HEK293 (cell line): ENCODE results near the gene LTBP1.

Experiments
- CTCF ChIA-PET: fragments of 350-600 bp; formaldehyde crosslinking; extraction: SDS; loops from one replicate; lab custom pipeline; 2021; ENCODE audit warnings: antibody characterized with exemption; lab: Yijun Ruan, JAX
- POLR2A ChIA-PET: fragments of 300-600 bp; formaldehyde crosslinking; extraction: SDS; loops from one replicate; lab custom pipeline; 2020; ENCODE audit warnings: antibody characterized with exemption, inconsistent platforms; lab: Yijun Ruan, JAX
- H3K27ac ChIP-seq: fragments of 200-500 bp; sonication (Bioruptor generic); 2 replicates; pipeline ENCODE4 v1.5.1; 2014; ENCODE audit warnings: low read depth, low read length, control low read depth, inconsistent platforms; ENCODE audit errors: extremely low read depth
- H3K36me3 ChIP-seq, 2 experiments: fragments of 200-500 bp in 1 of 2; sonication (Bioruptor generic) in 1 of 2; 1 replicate in 1 of 2; 2 replicates in 1 of 2; pipeline ENCODE4 v1.5.1; 2014 to 2017; ENCODE audit warnings: inconsistent platforms in 2 of 2, low read length in 2 of 2; ENCODE audit not compliant: control insufficient read depth in 2 of 2, insufficient read depth in 1 of 2
- H3K4me1 ChIP-seq: fragments of 200-500 bp; sonication (Bioruptor generic); 2 replicates; pipeline ENCODE4 v1.5.1; 2014; ENCODE audit warnings: mild to moderate bottlenecking, low read length, inconsistent platforms; ENCODE audit not compliant: control insufficient read depth, insufficient read depth
- H3K4me3 ChIP-seq: 2 replicates; pipeline ENCODE4 v1.5.1; 2011; ENCODE audit warnings: low read depth, mild to moderate bottlenecking, control low read depth, low read length, moderate library complexity
- H3K9me3 ChIP-seq: fragments of 200-500 bp; sonication (Bioruptor generic); 2 replicates; pipeline ENCODE4 v1.5.1; 2014; ENCODE audit warnings: low read depth, low read length, inconsistent platforms; ENCODE audit not compliant: control insufficient read depth, insufficient read depth
- GFI1B ChIP-seq: fragments of 450-650 bp; formaldehyde crosslinking; IDR thresholded peaks from 2 replicates; pipeline ENCODE4 v1.5.1; 2016; ENCODE audit warnings: missing biosample characterization, missing genetic modification characterization
- HOXA7 ChIP-seq: sonication (generic); formaldehyde crosslinking; IDR thresholded peaks from 2 replicates; pipeline ENCODE4 v1.8.1; 2022; ENCODE audit warnings: missing genetic modification reagents, borderline replicate concordance
- HOXD13 ChIP-seq: sonication (generic); formaldehyde crosslinking; IDR thresholded peaks from 2 replicates; pipeline ENCODE4 v1.8.0; 2022; ENCODE audit warnings: missing genetic modification reagents, borderline replicate concordance
- KLF16 ChIP-seq: fragments of 450-650 bp; formaldehyde crosslinking; IDR thresholded peaks from 2 replicates; pipeline ENCODE4 v1.5.1; 2017; ENCODE audit warnings: missing biosample characterization, missing genetic modification characterization
- OSR2 ChIP-seq: fragments of 450-650 bp; formaldehyde crosslinking; IDR thresholded peaks from 2 replicates; pipeline ENCODE4 v1.5.1; 2016; ENCODE audit warnings: missing biosample characterization, missing genetic modification characterization
- RBAK ChIP-seq: fragments of 450-650 bp; formaldehyde crosslinking; IDR thresholded peaks from 2 replicates; pipeline ENCODE4 v1.5.1; 2016; ENCODE audit warnings: missing biosample characterization, missing genetic modification characterization
- SALL2 ChIP-seq: fragments of 450-650 bp; formaldehyde crosslinking; IDR thresholded peaks from 2 replicates; pipeline ENCODE4 v1.5.0; 2017; ENCODE audit warnings: missing biosample characterization, mild to moderate bottlenecking, missing genetic modification characterization, borderline replicate concordance
- SCRT2 ChIP-seq: fragments of 450-650 bp; formaldehyde crosslinking; IDR thresholded peaks from 2 replicates; pipeline ENCODE4 v1.5.1; 2016; ENCODE audit warnings: missing biosample characterization, missing genetic modification characterization
- SETDB1 ChIP-seq: IDR thresholded peaks from one replicate; pipeline ENCODE4 v1.6.1; 2017; ENCODE audit warnings: mild to moderate bottlenecking, low read length, moderate library complexity, mixed read lengths; ENCODE audit not compliant: insufficient read length
- YY2 ChIP-seq: fragments of 450-650 bp; formaldehyde crosslinking; IDR thresholded peaks from 2 replicates; pipeline ENCODE4 v1.5.1; 2016; ENCODE audit warnings: missing biosample characterization, missing genetic modification characterization
- ZBTB49 ChIP-seq: fragments of 450-650 bp; formaldehyde crosslinking; IDR thresholded peaks from 2 replicates; pipeline ENCODE4 v1.5.1; 2016; ENCODE audit warnings: missing biosample characterization, missing genetic modification characterization, low read depth
- ZBTB7A ChIP-seq: fragments of 450-650 bp; formaldehyde crosslinking; IDR thresholded peaks from 2 replicates; pipeline ENCODE4 v1.5.1; 2016; ENCODE audit warnings: low read depth, missing biosample characterization, missing genetic modification characterization
- ZBTB8A ChIP-seq: fragments of 450-650 bp; formaldehyde crosslinking; IDR thresholded peaks from 2 replicates; pipeline ENCODE4 v1.5.1; 2016; ENCODE audit warnings: missing biosample characterization, missing genetic modification characterization
- ZFP41 ChIP-seq: fragments of 450-650 bp; formaldehyde crosslinking; IDR thresholded peaks from 2 replicates; pipeline ENCODE4 v1.5.1; 2016; ENCODE audit warnings: missing biosample characterization, missing genetic modification characterization, borderline replicate concordance
- ZNF133 ChIP-seq: fragments of 450-650 bp; formaldehyde crosslinking; IDR thresholded peaks from 2 replicates; pipeline ENCODE4 v1.5.1; 2016; ENCODE audit warnings: missing biosample characterization, missing genetic modification characterization
- ZNF140 ChIP-seq: fragments of 450-650 bp; formaldehyde crosslinking; IDR thresholded peaks from 2 replicates; pipeline ENCODE4 v1.5.1; 2016; ENCODE audit warnings: missing biosample characterization, missing genetic modification characterization
- ZNF174 ChIP-seq: fragments of 450-650 bp; formaldehyde crosslinking; IDR thresholded peaks from 2 replicates; pipeline ENCODE4 v1.5.0; 2017; ENCODE audit warnings: missing biosample characterization, mild to moderate bottlenecking, missing genetic modification characterization
- ZNF221 ChIP-seq: fragments of 450-650 bp; formaldehyde crosslinking; IDR thresholded peaks from 2 replicates; pipeline ENCODE4 v1.5.1; 2017; ENCODE audit warnings: missing biosample characterization, missing genetic modification characterization, borderline replicate concordance
- ZNF223 ChIP-seq: fragments of 450-650 bp; formaldehyde crosslinking; IDR thresholded peaks from 2 replicates; pipeline ENCODE4 v1.5.1; 2016; ENCODE audit warnings: missing biosample characterization, missing genetic modification characterization
- ZNF274 ChIP-seq, 2 experiments: fragments of 200-500 bp in 1 of 2; fragments of 450-650 bp in 1 of 2; sonication (Bioruptor generic) in 1 of 2; formaldehyde crosslinking in 1 of 2; IDR thresholded peaks; 2 replicates each; pipeline versions ENCODE4 v1.5.1 to v1.6.1; 2014 to 2016; ENCODE audit warnings: borderline replicate concordance in 1 of 2, inconsistent platforms in 1 of 2, low read length in 1 of 2, missing biosample characterization in 1 of 2, missing genetic modification characterization in 1 of 2
- ZNF292 ChIP-seq: fragments of 450-650 bp; formaldehyde crosslinking; IDR thresholded peaks from 2 replicates; pipeline ENCODE4 v1.5.1; 2016; ENCODE audit warnings: low read depth, missing biosample characterization, missing genetic modification characterization, borderline replicate concordance
- ZNF302 ChIP-seq: fragments of 450-650 bp; formaldehyde crosslinking; IDR thresholded peaks from 2 replicates; pipeline ENCODE4 v1.5.1; 2016; ENCODE audit warnings: missing biosample characterization, missing genetic modification characterization, low read depth
- ZNF416 ChIP-seq: fragments of 450-650 bp; formaldehyde crosslinking; IDR thresholded peaks from 2 replicates; pipeline ENCODE4 v1.5.1; 2016; ENCODE audit warnings: missing biosample characterization, missing genetic modification characterization
- ZNF423 ChIP-seq: fragments of 450-650 bp; formaldehyde crosslinking; IDR thresholded peaks from 2 replicates; pipeline ENCODE4 v1.5.1; 2016; ENCODE audit warnings: missing biosample characterization, missing genetic modification characterization
- ZNF473 ChIP-seq: fragments of 450-650 bp; formaldehyde crosslinking; IDR thresholded peaks from 2 replicates; pipeline ENCODE4 v1.5.1; 2017; ENCODE audit warnings: missing biosample characterization, missing genetic modification characterization
- ZNF596 ChIP-seq: fragments of 450-650 bp; IDR thresholded peaks from 2 replicates; pipeline ENCODE4 v1.5.0; 2018; ENCODE audit warnings: missing biosample characterization, mild to moderate bottlenecking, missing genetic modification characterization, moderate library complexity
- ZNF670 ChIP-seq: fragments of 450-650 bp; formaldehyde crosslinking; IDR thresholded peaks from 2 replicates; pipeline ENCODE4 v1.5.1; 2016; ENCODE audit warnings: missing biosample characterization, missing genetic modification characterization, low read depth
- ZNF785 ChIP-seq: fragments of 450-650 bp; formaldehyde crosslinking; IDR thresholded peaks from 2 replicates; pipeline ENCODE4 v1.5.1; 2016; ENCODE audit warnings: missing biosample characterization, missing genetic modification characterization
- ZNF843 ChIP-seq: fragments of 450-650 bp; formaldehyde crosslinking; IDR thresholded peaks from 2 replicates; pipeline ENCODE4 v1.5.1; 2016; ENCODE audit warnings: missing biosample characterization, missing genetic modification characterization
- ZSCAN30 ChIP-seq: fragments of 450-650 bp; IDR thresholded peaks from 2 replicates; pipeline ENCODE4 v1.5.1; 2018; ENCODE audit warnings: missing biosample characterization, mild to moderate bottlenecking, missing genetic modification characterization, moderate library complexity
- TF ChIP-seq, protein P1 (sequence below): fragments of 450-650 bp; formaldehyde crosslinking; IDR thresholded peaks from 2 replicates; pipeline ENCODE4 v1.5.1; 2016; ENCODE audit warnings: missing biosample characterization, missing genetic modification characterization

LTBP1 gene

GRCh38 chr2:33214857-33215256 is 268.1 kb downstream of the LTBP1 start:
- POLR2A ChIA-PET = no interaction called here
- no peaks in the 10 kb centered on the region for H3K36me3 ChIP-seq
- TF ChIP-seq ZBTB8A (tag by site-specific recombination) = no peak
- no peak for TF ChIP-seq HOXA7 (CRISPR knock-in tag)
- TF ChIP-seq YY2 = no peak
- TF ChIP-seq ZNF140 = no peak
- TF ChIP-seq ZNF596 (tag by site-specific recombination) = no peak
- no peak for TF ChIP-seq GFI1B (tag by site-specific recombination)
- TF ChIP-seq ZNF416 (tag by site-specific recombination) = no peak
- TF ChIP-seq ZFP41 = no peak
- TF ChIP-seq ZNF423 = no peak
- TF ChIP-seq, protein P1, sequence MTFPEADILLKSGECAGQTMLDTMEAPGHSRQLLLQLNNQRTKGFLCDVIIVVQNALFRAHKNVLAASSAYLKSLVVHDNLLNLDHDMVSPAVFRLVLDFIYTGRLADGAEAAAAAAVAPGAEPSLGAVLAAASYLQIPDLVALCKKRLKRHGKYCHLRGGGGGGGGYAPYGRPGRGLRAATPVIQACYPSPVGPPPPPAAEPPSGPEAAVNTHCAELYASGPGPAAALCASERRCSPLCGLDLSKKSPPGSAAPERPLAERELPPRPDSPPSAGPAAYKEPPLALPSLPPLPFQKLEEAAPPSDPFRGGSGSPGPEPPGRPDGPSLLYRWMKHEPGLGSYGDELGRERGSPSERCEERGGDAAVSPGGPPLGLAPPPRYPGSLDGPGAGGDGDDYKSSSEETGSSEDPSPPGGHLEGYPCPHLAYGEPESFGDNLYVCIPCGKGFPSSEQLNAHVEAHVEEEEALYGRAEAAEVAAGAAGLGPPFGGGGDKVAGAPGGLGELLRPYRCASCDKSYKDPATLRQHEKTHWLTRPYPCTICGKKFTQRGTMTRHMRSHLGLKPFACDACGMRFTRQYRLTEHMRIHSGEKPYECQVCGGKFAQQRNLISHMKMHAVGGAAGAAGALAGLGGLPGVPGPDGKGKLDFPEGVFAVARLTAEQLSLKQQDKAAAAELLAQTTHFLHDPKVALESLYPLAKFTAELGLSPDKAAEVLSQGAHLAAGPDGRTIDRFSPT (tag by site-specific recombination) = no peak
- TF ChIP-seq ZNF785 (tag by site-specific recombination) = no peak
- no peak for TF ChIP-seq ZNF133 (tag by site-specific recombination)
- TF ChIP-seq, all 188 proteins: peak for 0
- peaks cover 10% of the 10 kb centered on the region for H3K4me1 ChIP-seq
- no peaks in the 10 kb centered on the region for H3K9me3 ChIP-seq
- no peak overlapping the region for H3K4me3 ChIP-seq
- no peak overlapping the region for H3K27ac ChIP-seq
- CTCF ChIA-PET = no interaction called here

- no peak for TF ChIP-seq ZBTB49 (tag by site-specific recombination)
- no peak for TF ChIP-seq KLF16 (tag by site-specific recombination)
- TF ChIP-seq ZNF473 (tag by site-specific recombination) = no peak
- TF ChIP-seq, all 188 proteins: peak for 0
- peaks cover 12% of the 10 kb centered on the region for H3K4me1 ChIP-seq
- no peaks in the 10 kb centered on the region for H3K9me3 ChIP-seq
- no peak overlapping the region for H3K27ac ChIP-seq
- ChIA-PET POLR2A (no interaction called here), CTCF (interaction anchor here (0.6 kb wide), 1 partner anchor 82 kb away, joined by 3 read pairs; no protein-coding TSS in a partner anchor)
- H3K4me3 ChIP-seq = no peak overlapping the region
- H3K36me3 ChIP-seq = no peaks in the 10 kb centered on the region
Observed at GRCh38 chr2:33215299-33215698, 268.5 kb downstream of the LTBP1 start.

- ChIA-PET POLR2A (no interaction called here), CTCF (interaction anchor here (0.7 kb wide), 1 partner anchor 107 kb away, joined by 3 read pairs; no protein-coding TSS in a partner anchor)
- Histone ChIP-seq H3K4me3 (no peak overlapping the region), H3K36me3 (no peaks in the 10 kb centered on the region), H3K27ac (no peak overlapping the region), H3K9me3 (no peaks in the 10 kb centered on the region), H3K4me1 (peaks cover 12% of the 10 kb centered on the region)
- TF ChIP-seq SETDB1 (no peak), ZNF174 (tag by site-specific recombination) (no peak), RBAK (no peak), ZNF292 (tag by site-specific recombination) (no peak), ZNF221 (tag by site-specific recombination) (no peak), ZNF670 (tag by site-specific recombination) (no peak), OSR2 (tag by site-specific recombination) (no peak), SCRT2 (no peak), ZNF302 (no peak), ZNF274 (IDR thresholded peaks at IDR 0.05; ENCODE audit: low read length) (no peak), ZNF274 (tag by site-specific recombination; IDR thresholded peaks at IDR 0.05; ENCODE audit: borderline replicate concordance) (no peak), ZNF843 (tag by site-specific recombination) (no peak), ZNF223 (tag by site-specific recombination) (no peak), ZNF423 (no peak), SALL2 (tag by site-specific recombination) (no peak), ZBTB7A (tag by site-specific recombination) (no peak), ZNF596 (tag by site-specific recombination) (no peak), ZSCAN30 (tag by site-specific recombination) (no peak), HOXD13 (CRISPR knock-in tag) (no peak)
Observed at GRCh38 chr2:33215983-33216382, 269.2 kb downstream of the LTBP1 start.
